Activated T-helper 9 cell treated with anti-CD3 and anti-CD28 coated beads, Interleukin-2, amount 50 U/mL, for 16 hours (primary cell): ENCODE data around the gene ADM.

ENCODE experiments used
- DNase-seq: peaks from one replicate; pipeline ENCODE4 v3.0.0-alpha.2; 2020; ENCODE audit warnings: low read depth

ADM gene

DNA sequence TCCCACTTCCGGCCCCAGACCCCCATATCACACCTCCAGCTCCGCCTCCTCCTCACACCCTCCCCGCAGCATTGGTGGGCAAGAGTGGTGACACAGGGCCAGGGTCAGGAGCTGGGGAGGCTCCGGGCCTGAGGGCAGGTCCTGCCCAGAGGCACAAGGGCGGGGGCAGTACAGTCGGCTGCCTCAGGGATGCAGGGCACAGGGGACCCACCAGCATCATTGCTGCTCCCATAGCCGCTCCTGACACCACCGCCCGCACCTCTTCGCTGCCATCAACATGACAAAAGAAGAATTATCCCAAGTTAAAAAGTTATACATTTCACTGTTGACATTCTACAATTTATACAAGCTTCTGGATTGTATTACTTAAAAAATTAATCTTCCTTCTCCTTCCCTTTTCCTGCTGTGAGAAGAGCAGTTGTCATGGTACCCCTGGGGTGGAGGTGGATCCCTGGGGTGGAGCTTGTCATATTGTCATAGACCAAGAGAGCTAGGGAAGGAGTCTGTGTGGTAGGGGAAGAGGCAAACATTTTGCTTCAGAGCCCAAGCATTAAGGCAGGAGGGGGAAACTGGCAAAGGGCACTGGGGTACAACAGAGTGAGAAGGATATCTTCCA is 15.0 kb upstream of the ADM start:
- no peak for DNase-seq

DNA sequence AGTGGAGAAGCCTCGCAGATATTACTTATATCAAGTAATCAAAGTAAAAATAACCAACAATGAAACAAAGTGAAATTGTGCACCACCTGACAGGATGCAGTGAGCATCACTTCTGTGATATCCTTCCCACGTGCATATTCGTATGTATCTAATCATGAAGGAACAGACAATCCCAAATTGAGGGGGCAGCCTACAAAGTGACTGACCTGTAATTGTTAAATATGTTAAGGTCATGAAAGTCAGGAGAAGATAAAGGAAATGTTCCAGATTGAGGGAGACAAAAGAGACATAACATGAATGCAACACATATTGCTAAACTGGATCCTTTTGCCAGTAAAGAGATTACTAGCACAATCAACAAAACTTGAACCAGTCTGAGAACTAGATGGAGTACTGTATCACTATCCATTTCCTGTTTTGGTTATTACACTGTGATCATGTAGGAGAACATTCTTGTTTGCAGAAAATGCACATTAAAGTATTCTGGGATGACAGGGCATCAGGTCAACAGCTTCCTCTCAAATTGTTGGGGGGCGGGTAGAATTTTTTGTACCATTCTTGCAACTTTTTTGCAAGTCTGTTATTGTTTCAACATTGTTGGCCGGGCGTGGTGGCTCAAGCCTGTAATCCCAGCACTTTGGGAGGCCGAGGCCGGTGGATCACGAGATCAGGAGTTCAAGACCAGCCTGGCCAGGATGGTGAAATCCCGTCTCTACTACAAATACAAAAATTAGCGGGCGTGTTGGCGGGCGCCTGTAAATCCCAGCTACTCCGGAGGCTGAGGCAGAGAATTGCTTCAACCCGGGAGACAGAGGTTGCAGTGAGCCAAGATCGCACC is 12.9 kb upstream of the ADM start:
- no peak for DNase-seq

DNA sequence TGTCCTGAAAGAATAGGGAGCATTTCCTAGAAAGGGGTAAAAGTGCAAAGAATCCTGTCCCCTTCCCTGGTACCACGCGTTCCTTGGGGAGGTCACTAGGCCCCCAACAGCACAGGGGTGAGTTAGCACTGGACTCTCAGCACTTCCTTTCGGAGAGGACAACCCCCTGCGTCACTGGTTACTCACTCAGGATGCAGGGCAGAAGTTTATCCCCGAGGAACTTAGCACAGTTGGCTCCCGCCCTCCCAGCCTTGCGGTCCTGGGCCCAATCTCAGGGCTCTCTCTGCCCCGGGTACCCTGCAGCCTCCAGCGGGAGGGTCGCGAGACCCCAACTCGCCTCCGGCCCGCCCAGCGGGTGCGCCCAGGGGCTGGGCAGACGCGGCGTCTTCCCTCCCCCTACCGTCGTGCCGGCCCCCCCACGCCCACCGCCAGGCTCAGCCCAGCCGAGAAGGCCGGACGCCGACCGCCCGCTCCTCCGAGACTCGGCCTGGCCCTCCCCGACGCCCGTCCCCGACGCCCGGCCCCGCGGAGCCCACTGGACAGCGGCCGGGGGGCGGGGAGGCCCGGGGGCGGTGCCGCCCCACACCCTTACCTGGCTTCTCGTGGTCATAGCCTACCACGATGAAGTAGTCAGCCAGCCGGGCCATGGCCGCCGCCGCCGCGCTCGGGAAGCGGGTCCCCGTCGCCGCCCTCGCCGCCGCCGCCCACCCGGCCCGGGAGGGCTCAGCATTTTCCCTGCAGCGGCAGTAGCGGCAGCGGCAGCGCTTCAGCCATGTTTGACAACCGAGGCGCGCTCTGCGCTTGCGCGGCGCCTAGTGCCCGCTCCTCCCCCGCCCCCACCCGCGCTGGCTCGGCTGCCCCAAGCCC is 11.2 kb upstream of the ADM start, which contains the start of gene SBF2:
SBF2 (minus strand) TSS at position 797 of the 867 bp plus-strand sequence; CDS start at position 647, 150 bp downstream.
- peak; percentile 66 for DNase-seq

DNA sequence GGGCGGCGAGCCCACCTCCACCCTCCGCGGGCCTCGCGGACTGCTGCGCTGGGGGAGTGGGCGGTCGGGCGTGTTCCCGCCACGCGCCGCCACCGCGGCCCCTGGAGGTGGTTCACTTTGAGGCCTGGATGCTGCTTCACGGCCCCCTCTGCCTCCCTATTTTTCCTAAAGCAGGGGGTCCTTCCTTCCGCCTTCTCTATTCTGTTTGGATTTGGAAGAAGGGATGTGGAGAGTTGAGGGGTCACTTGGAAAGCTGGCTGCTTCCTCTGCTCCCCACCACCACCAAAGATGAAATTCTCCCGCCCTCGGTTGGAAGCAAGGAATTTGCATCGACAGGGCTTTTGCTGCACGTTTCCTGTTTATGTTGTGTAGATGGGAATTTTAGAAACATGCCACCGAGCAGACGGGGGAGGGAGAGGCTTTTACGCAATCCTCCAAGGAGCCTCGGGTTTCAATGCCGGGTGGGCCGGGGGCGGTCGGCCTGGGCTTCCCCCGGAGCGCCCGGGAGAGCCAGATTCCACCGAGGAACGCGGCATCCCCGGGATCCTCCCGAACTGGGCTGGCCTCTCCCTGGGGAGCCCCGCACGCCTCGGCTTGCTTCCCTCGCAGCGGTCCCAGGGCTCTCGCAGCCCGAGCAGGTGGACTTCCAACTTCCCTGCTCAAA is 10.5 kb upstream of the ADM start:
- no peak for DNase-seq

DNA sequence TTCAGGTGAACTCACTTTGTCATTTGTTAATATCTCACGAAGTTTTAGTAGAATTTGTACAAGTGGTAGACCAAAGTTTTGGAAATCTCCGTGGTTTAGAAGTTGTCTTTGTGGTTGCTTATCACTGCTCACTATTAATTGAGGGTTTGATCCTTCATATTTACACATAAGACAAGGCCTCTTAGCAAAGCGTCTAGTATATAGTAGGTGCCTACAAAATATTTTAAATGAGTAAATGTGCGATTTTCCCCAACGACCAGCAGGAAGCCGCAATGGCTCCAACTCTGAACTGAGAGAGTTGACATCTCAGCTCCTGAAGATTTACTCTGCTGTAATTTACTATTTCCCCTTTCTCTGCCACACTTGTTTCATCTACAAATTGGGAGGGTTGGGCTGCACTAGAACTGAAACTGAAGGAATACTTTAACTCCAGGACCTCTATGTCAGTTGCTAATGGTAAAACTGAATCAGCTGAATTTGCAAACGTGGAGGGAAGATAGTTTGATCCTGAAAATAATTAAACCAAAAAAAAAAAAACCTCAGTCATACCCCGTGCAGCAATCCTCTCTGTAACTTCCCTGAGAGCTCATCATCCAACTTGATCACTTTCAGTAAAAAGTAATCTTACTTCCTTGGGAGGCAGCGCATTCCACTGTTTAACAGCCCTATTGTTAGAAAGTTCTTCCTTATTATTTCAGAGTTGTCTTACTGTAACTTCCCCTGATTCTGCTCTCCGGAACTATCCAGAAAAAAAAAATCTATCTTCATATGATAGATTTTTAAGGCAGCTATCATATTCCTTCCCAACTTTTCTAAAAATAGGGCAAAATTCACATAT is 9.6 kb upstream of the ADM start:
- no peak for DNase-seq

DNA sequence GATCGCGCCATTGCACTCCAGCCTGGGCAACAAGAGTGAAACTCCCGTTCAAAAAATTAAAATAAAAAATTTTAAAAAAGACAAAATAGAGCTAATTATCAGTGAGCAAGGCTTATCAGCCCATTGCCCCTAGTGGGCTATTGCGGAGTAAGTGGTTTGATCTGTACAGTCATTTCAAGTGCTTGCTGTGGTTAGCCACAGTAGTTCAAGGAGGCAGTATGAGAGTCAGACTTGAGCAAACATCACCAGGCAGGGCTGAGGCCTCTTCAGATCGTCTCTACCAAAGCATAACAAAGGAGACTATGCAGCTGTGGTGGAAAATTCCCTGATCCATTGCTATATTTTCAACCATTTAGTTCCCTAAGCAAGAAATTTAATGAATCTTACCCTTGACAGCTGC is 6.5 kb upstream of the ADM start:
- DNase-seq: peak; percentile 24

DNA sequence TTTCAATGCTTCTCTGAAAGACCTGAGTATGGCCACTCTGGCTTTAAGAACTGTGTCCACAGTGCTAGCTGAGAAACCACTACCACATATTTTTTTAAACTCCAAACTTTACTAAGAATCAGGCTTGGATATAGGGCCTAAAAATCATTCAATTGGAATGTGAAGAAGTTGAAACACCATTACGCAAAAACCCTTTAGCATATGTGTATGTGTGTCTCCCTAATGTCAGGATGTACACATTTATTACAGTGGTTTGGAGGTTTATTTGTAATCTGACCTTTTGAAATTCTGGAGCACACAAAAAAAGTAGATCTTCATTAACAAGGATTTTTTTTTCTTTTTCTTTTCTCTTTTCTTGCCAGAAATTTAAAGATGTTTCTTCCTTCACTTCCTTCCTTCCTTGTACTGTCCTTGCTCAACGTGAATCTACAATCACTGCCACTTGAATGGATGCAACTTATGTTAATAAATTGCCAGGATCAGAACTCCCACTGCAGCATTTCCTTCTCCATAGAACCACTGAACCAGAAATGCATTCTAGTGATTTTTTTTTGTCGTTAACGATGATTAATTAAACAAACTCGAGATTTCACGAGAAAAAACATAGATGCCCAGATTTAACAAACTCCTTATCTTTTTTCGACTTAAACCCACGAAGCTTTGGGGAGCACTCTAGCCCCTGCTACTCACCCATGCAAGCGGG is 3.1 kb upstream of the ADM start:
- no peak for DNase-seq

GRCh38 chr11:10302359-10302743 is 2.5 kb upstream of the ADM start:
- no peak for DNase-seq

DNA sequence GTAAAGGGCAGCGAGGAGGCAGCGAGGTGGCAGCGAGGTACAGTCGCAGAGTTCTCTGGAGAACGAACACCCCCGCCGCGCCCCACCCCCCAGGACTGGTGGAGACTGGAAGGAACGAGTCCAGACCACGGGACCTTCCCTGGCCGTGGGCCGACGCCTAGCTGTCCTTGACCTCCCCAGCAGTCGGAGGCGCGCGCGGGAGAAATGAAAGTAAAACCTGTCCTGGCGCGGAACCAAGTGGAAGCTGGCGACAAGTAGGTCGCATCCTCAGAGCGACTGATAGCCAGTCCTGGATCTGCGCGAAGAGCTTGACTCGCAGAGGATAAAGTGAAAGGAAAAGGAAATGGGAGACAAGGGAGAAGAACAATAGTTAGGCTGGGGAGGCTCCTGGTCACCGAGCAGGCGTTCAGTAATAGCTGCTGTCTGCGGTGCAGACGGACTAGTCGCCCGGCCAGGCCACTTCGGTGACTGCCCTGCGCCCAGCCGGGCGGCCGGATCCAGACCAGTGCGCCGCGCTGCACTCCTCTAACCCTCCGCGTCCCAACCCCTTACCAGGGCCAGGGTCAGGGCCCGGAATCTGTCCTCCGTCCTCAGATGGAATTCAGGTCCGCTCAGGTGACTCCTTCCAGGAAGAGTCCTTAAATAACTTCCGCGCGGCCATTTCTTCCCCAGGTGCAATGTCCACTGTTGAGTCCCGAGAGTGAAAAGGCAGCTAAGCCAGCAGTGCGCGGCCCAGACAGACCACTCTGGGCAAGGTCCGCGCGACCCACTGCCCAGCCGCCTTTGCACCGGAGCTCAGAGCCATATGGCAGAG is 1.9 kb upstream of the ADM start:
- DNase-seq: peak; percentile 50

GRCh38 chr11:10303558-10304363 is 1.1 kb upstream of the ADM start:
- DNase-seq: peak; percentile 28

GRCh38 chr11:10305262-10305963 is 540 bp downstream of the ADM start:
- DNase-seq: peak; percentile 17

DNA sequence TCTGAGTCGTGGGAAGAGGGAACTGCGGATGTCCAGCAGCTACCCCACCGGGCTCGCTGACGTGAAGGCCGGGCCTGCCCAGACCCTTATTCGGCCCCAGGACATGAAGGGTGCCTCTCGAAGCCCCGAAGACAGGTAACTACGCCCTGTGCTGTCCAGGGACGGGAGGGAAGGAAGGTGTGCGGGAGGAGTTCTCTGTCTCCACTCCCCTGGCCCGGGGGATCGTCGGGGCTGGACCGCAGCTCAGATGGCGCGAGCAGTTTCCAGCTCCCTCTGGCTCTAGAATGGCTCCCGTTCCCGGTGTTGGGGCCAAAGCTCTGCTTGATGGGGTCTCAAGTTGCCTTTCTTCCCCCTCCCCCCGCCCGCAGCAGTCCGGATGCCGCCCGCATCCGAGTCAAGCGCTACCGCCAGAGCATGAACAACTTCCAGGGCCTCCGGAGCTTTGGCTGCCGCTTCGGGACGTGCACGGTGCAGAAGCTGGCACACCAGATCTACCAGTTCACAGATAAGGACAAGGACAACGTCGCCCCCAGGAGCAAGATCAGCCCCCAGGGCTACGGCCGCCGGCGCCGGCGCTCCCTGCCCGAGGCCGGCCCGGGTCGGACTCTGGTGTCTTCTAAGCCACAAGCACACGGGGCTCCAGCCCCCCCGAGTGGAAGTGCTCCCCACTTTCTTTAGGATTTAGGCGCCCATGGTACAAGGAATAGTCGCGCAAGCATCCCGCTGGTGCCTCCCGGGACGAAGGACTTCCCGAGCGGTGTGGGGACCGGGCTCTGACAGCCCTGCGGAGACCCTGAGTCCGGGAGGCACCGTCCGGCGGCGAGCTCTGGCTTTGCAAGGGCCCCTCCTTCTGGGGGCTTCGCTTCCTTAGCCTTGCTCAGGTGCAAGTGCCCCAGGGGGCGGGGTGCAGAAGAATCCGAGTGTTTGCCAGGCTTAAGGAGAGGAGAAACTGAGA is 1.4 kb downstream of the ADM start:
- DNase-seq: no peak

DNA sequence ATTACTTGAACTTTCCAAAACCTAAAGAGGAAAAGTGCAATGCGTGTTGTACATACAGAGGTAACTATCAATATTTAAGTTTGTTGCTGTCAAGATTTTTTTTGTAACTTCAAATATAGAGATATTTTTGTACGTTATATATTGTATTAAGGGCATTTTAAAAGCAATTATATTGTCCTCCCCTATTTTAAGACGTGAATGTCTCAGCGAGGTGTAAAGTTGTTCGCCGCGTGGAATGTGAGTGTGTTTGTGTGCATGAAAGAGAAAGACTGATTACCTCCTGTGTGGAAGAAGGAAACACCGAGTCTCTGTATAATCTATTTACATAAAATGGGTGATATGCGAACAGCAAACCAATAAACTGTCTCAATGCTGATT is 2.1 kb downstream of the ADM start:
- DNase-seq: no peak

GRCh38 chr11:10307400-10308200 is 2.7 kb downstream of the ADM start:
- peak; percentile 81 for DNase-seq

GRCh38 chr11:10308201-10308954 is 3.5 kb downstream of the ADM start:
- DNase-seq: no peak
